KG1 (cell line): ENCODE results near the gene MTURN.
"Not testable (repeated sequence)": the region's sequence is repeated elsewhere in the genome, so short reads cannot be mapped to it uniquely, and the experiment has no call there.

Experiments
- DNase-seq: peaks from one replicate; lab custom pipeline; 2025; lab: John Stamatoyannopoulos, UW

MTURN gene

GRCh38 chr7:30181211-30181610 lies 46.4 kb downstream of the MTURN start:
- DNase-seq: no peak

DNA sequence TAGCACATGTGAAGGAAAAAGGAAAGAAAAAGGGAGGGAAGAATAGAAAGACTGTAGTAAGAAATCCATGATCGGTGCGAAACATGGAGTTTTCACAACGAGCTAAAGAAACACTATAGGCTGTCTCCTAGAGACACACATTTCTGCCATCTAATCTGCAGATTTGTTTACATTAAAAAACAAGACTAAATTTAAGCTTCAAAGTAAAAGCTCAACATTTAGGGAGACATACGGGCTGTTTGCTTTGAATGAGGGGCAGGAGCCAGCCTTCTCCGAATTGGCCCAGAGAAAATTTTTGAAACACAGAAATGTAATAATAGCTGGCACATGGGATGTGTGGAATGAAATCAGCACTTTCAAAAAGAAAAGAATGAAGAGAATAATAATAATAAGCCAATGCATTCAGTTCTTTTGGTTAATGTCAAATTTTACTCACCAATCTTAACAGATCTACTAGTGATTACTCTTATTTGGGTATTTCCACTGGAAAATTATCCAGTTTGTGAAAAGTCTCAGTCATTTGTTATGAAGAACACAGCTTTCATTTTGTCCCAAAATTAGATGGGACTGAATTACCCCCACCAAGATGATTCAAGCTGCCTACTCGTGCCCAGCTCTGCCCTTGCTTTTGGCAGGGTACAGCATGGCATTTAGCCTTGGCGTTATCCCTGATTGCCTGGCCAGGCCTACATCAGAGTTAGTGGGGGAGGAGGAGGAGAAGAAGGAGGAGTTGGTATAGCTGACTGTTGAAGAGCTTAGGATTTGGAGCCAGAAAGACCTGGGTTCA lies 47.1 kb downstream of the MTURN start:
- no peak for DNase-seq

- DNase-seq: no peak
These were observed 48.0 kb downstream of the MTURN start for GRCh38 chr7:30182814-30183213.

GRCh38 chr7:30183749-30184369 lies 49.1 kb downstream of the MTURN start:
- no peak for DNase-seq

GRCh38 chr7:30184791-30185487 lies 50.2 kb downstream of the MTURN start:
- no peak for DNase-seq

GRCh38 chr7:30185496-30185895 lies 50.7 kb downstream of the MTURN start:
- no peak for DNase-seq

DNA sequence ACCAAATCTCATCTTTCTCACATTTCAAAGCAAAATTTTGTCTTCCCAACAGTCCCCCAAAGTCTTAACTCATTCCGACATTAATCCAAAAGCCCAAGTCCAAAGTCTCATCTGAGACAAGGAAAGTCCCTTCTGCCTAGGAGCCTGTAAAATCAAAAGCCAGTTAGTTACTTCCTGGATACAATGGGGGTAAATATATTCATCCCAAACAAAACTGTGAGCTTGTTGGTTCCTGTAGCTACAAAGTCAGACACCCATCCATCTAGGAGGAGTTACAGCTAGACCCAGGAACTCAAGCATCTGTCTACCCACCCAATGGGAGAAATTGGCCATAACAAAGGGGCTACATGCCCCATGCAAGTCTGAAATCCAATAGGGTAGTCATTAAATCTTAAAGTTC lies 51.9 kb downstream of the MTURN start:
- DNase-seq: no peak

GRCh38 chr7:30187513-30187912 lies 52.7 kb downstream of the MTURN start:
- no peak for DNase-seq

DNA sequence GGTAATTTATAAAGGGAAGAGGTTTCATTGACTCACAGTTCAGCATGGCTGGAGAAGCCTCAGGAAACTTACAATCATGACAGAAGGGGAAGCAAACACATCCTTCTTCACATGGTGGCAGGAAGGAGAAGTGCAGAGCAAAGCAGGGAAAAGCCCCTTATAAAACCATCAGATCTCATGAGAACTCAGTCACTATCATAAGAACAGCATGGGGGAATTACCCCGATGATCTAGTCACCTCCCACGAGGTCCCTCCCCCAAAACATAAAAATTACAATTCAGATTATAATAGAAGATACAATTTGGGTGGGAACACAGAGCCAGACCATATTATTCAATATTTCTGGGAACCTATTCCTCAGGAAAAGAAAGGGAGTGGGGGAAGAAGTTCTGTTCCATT lies 53.6 kb downstream of the MTURN start:
- not testable (repeated sequence) for DNase-seq

GRCh38 chr7:30188811-30189210 lies 54.0 kb downstream of the MTURN start:
- no peak for DNase-seq

DNA sequence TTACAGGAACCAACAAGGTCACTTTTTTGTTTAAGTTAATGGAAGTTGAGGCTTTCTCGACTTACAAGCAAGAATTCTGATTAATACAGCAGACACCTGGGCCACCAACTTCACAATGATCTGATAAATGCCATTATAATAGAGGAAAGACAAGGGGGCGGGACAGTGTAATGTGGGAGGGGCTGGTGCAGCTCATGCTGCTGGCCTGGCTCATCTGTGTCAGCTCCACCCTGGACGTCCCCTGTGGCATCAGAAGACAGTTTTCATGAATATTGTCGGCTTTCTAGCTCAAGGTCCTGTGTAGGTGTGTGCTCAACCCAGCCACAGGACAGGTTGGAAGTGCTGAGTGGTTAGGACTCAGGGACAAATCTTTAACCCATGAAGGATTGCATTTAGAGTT lies 57.0 kb downstream of the MTURN start:
- no peak for DNase-seq

- no peak for DNase-seq
These were observed 58.7 kb downstream of the MTURN start for GRCh38 chr7:30193336-30193943.

- DNase-seq: no peak
These were observed 61.6 kb downstream of the MTURN start for GRCh38 chr7:30196408-30196807.

DNA sequence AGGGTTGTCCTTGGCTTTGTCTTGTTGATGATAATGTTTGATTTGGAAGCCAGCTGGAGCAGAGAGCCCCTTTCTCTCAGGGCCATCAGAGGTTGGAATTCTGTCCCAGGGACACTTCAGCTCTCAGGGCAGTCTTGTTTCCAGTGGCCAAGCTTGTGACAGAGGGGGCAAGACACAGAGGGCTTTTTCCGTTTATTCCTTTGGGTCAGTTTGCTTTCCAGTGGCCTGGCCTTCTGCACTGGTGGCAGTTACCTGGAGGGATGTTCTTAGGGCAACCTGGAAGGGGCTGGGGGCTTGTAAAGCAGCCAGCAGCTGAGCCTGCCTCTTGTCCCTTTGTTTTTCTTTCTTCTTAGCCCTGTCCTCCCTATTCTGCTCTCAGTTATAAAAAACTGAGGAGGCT lies 62.7 kb downstream of the MTURN start:
- no peak for DNase-seq

DNA sequence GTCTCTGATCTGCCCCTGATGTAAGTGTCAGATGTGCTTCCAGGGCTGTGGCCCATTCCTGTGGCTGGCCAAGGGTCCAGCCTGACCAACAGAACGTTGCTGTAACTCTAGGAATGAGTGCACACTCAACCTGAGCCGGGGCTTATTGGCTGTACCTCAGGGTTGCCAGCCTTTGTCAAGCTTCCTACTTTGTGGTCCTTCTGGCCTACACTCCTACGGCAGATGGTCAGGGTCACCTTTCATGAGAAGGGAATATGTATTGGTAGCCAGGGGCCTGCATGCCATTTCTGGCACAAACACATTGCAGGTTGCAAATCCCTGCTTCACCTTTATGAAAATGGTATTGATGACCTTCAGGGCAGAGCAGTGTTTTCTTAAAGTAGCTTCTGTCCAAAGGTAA lies 64.5 kb downstream of the MTURN start:
- no peak for DNase-seq

GRCh38 chr7:30200591-30200990 lies 65.8 kb downstream of the MTURN start:
- DNase-seq: no peak

GRCh38 chr7:30201161-30201666 lies 66.4 kb downstream of the MTURN start:
- DNase-seq: no peak

DNA sequence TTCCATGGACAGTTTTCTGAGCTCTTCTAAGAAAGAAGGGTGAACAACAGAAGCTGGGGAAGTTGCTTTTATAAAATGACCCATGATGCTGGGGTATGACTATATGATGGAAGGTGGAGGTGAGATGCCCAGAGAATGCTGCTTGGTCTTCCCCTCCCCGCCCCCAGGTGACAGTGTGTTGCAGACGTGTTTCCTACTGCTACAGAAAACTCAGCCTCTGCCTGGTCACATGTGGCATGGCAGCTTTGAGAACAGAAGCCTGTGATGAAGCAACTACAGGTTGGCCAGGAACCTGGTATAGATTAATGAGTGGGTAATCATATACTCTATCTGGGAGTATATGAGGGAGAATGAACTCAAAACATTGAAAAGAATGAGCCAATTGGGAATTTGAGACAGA lies 67.1 kb downstream of the MTURN start:
- DNase-seq: no peak

- DNase-seq: no peak
These were observed 67.9 kb downstream of the MTURN start for GRCh38 chr7:30202671-30203070.

- no peak for DNase-seq
These were observed 71.7 kb downstream of the MTURN start for GRCh38 chr7:30206491-30206890.

- no peak for DNase-seq
These were observed 72.2 kb downstream of the MTURN start for GRCh38 chr7:30206942-30207341.

- DNase-seq: no peak
These were observed 72.6 kb downstream of the MTURN start for GRCh38 chr7:30207376-30207775.

DNA sequence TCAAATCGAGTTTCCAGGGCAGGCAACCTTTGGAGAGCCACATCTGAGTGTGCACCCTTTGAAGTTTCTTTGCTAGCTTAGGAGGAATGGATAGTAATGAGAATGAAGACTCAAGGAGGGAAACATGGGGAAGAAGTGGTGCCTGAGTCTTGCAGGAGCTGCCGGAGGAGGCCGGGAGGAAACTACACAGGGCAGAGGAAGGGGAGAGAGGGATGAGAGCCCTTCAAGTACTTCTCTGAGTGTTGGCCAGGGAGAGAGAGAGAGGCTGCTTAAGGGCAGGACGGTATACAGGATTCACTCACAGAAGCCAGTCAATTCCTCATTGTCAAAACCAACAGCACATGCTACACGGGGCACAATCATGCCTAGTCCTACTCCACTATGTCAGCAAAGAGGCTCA lies 75.2 kb downstream of the MTURN start:
- no peak for DNase-seq
